ENCODE data around the gene GALNT18.

DNA sequence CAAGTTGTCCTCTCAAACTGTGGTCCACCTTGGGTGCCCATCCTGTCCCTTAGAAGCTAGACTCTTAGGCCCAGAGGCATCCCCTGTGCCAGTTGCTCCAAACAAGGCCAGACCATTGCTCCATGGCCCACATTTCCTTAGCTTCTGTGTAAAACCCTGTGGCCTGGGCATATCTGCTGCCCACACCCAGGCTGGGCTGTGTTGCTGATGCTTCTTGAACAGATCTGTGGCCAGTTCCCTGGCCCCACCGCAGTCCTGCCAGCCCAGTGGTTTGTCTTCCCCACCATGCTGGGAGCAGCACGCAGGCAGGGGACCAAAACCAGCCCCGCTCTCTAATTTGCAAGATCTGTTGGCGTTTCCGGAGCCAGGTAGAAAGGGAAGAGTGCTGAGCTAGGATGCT lies 341.0 kb downstream of the GALNT18 start:
- TF ChIP-seq, protein P1, sequence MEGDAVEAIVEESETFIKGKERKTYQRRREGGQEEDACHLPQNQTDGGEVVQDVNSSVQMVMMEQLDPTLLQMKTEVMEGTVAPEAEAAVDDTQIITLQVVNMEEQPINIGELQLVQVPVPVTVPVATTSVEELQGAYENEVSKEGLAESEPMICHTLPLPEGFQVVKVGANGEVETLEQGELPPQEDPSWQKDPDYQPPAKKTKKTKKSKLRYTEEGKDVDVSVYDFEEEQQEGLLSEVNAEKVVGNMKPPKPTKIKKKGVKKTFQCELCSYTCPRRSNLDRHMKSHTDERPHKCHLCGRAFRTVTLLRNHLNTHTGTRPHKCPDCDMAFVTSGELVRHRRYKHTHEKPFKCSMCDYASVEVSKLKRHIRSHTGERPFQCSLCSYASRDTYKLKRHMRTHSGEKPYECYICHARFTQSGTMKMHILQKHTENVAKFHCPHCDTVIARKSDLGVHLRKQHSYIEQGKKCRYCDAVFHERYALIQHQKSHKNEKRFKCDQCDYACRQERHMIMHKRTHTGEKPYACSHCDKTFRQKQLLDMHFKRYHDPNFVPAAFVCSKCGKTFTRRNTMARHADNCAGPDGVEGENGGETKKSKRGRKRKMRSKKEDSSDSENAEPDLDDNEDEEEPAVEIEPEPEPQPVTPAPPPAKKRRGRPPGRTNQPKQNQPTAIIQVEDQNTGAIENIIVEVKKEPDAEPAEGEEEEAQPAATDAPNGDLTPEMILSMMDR (optimal IDR thresholded peaks at IDR 0.05 in 1 of 3, IDR thresholded peaks at IDR 0.05 in 1 of 3, conservative IDR thresholded peaks at IDR 0.05 in 1 of 3; ENCODE audit: extremely low read depth in 1 of 3, insufficient read depth in 2 of 3, low read length in 3 of 3): no peak
- TF ChIP-seq EZH2 (IDR thresholded peaks at IDR 0.05; ENCODE audit: low read length): no peak

Data from keratinocyte (primary cell).